SK-N-SH (cell line): Measurements from ENCODE around the gene PARD3. TPM values are rescaled to one million over a fixed set of nuclear protein-coding genes. Genes with fewer than 3 reads are reported as not detected.

Experiments
- CTCF ChIA-PET: fragments of 300-600, 350-600 bp; formaldehyde crosslinking; extraction: SDS; loops from one replicate; lab custom pipeline; 2021; lab: Yijun Ruan, JAX
- POLR2A ChIA-PET: fragments of 350-600 bp; sonication (Branson Sonifier 250); formaldehyde crosslinking; extraction: SDS; loops from one replicate; lab custom pipeline; 2020; ENCODE audit warnings: antibody characterized with exemption, inconsistent platforms; lab: Yijun Ruan, JAX
- DNase-seq: peaks from one replicate; pipeline ENCODE4 v3.0.0; 2012
- H2AFZ ChIP-seq: fragments of 200-600 bp; sonication (generic); 2 replicates; pipeline ENCODE4 v1.8.1; 2016; ENCODE audit warnings: antibody characterized with exemption, mild to moderate bottlenecking, low read depth
- H3F3A ChIP-seq: fragments of 200-600 bp; sonication (generic); replicated peaks from 2 replicates; pipeline ENCODE3; 2016; ENCODE audit warnings: antibody characterized with exemption, mild to moderate bottlenecking; ENCODE audit not compliant: insufficient read depth
- H3K27ac ChIP-seq, 2 experiments: fragments of 200-500 bp in 1 of 2; fragments of 200-600 bp in 1 of 2; sonication (Bioruptor generic) in 1 of 2; sonication (generic), shearing (Covaris generic) in 1 of 2; 2 replicates each; pipeline versions ENCODE4 v1.5.1 to v1.6.1; 2014 to 2016; ENCODE audit warnings: low read depth in 2 of 2, inconsistent platforms in 1 of 2, low read length in 1 of 2, mild to moderate bottlenecking in 1 of 2, mixed read lengths in 1 of 2
- H3K27me3 ChIP-seq: fragments of 200-600 bp; sonication (generic), shearing (Covaris generic); 2 replicates; pipeline ENCODE4 v1.6.1; 2016; ENCODE audit warnings: mixed run types; ENCODE audit not compliant: insufficient read depth
- H3K36me3 ChIP-seq, 2 experiments: fragments of 200-500 bp in 1 of 2; fragments of 200-600 bp in 1 of 2; sonication (Bioruptor generic) in 1 of 2; sonication (generic) in 1 of 2; replicated peaks in 1 of 2; 2 replicates each; pipeline versions ENCODE3 to v1.5.1; 2014 to 2016; ENCODE audit warnings: low read length in 1 of 2, mild to moderate bottlenecking in 1 of 2; ENCODE audit not compliant: insufficient read depth in 2 of 2, control insufficient read depth in 1 of 2
- H3K4me1 ChIP-seq, 2 experiments: fragments of 200-500 bp in 1 of 2; fragments of 200-600 bp in 1 of 2; sonication (Bioruptor generic) in 1 of 2; sonication (generic), shearing (Covaris generic) in 1 of 2; 2 replicates each; pipeline versions ENCODE4 v1.5.1 to v1.6.1; 2014 to 2016; ENCODE audit warnings: low read depth in 1 of 2, low read length in 1 of 2, mixed run types in 1 of 2; ENCODE audit not compliant: insufficient read depth in 2 of 2, control insufficient read depth in 1 of 2
- H3K4me2 ChIP-seq: fragments of 200-600 bp; sonication (generic), shearing (Covaris generic); 2 replicates; pipeline ENCODE4 v1.6.1; 2017; ENCODE audit warnings: mixed run types
- H3K4me3 ChIP-seq, 2 experiments: fragments of 200-500 bp in 1 of 2; fragments of 200-600 bp in 1 of 2; sonication (Bioruptor generic) in 1 of 2; sonication (generic), shearing (Covaris generic) in 1 of 2; 2 replicates each; pipeline versions ENCODE4 v1.5.1 to v1.8.1; 2014 to 2016; ENCODE audit warnings: low read depth in 2 of 2, inconsistent platforms in 1 of 2, low read length in 1 of 2, mild to moderate bottlenecking in 1 of 2, mixed read lengths in 1 of 2, moderate library complexity in 1 of 2
- H3K79me2 ChIP-seq: fragments of 200-600 bp; sonication (generic); 2 replicates; pipeline ENCODE4 v1.8.1; 2017; ENCODE audit warnings: mild to moderate bottlenecking; ENCODE audit not compliant: insufficient read depth
- H3K9ac ChIP-seq: fragments of 200-600 bp; sonication (generic); 2 replicates; pipeline ENCODE4 v1.6.1; 2017; ENCODE audit warnings: mixed run types
- H3K9me2 ChIP-seq: fragments of 200-600 bp; sonication (generic); 2 replicates; pipeline ENCODE4 v1.6.1; 2017; ENCODE audit warnings: mixed run types
- H3K9me3 ChIP-seq: fragments of 200-600 bp; sonication (generic); 2 replicates; pipeline ENCODE4 v1.6.1; 2017; ENCODE audit warnings: mixed run types, mild to moderate bottlenecking, moderate library complexity
- H4K20me1 ChIP-seq: fragments of 200-600 bp; sonication (generic); 2 replicates; pipeline ENCODE4 v1.6.1; 2017; ENCODE audit warnings: mild to moderate bottlenecking, mixed run types; ENCODE audit not compliant: insufficient read depth
- CHD2 ChIP-seq: fragments of 150-350 bp; IDR thresholded peaks from 2 replicates; pipeline ENCODE4 v1.6.1; 2018; ENCODE audit warnings: low read length; ENCODE audit not compliant: partially characterized antibody
- FOXJ3 ChIP-seq: sonication (generic); formaldehyde crosslinking; IDR thresholded peaks from 2 replicates; pipeline ENCODE4 v1.5.1; 2020; ENCODE audit warnings: mild to moderate bottlenecking, missing genetic modification reagents
- FOXM1 ChIP-seq: IDR thresholded peaks from 2 replicates; pipeline ENCODE4 v1.4.0; 2012; ENCODE audit warnings: low read depth, mild to moderate bottlenecking
- GATA2 ChIP-seq: sonication (generic); formaldehyde crosslinking; IDR thresholded peaks from 2 replicates; pipeline ENCODE4 v1.5.0; 2020; ENCODE audit warnings: mild to moderate bottlenecking, missing genetic modification reagents
- IRF3 ChIP-seq: fragments of 150-350 bp; IDR thresholded peaks from 2 replicates; pipeline ENCODE4 v1.6.1; 2016; ENCODE audit warnings: mild to moderate bottlenecking, low read depth, low read length
- MAX ChIP-seq: IDR thresholded peaks from 2 replicates; pipeline ENCODE4 v1.4.0; 2012; ENCODE audit warnings: low read depth
- MXI1 ChIP-seq: IDR thresholded peaks from 2 replicates; pipeline ENCODE4 v1.6.1; 2012; ENCODE audit warnings: mild to moderate bottlenecking, low read depth, low read length, improper control_type of control experiment
- POLR2AphosphoS5 ChIP-seq: IDR thresholded peaks from 2 replicates; pipeline ENCODE4 v1.6.1; 2012; ENCODE audit warnings: low read depth, low read length
- RAD21 ChIP-seq: IDR thresholded peaks from 2 replicates; pipeline ENCODE4 v1.6.1; 2012; ENCODE audit warnings: mild to moderate bottlenecking, low read length
- RXRA ChIP-seq: IDR thresholded peaks from 2 replicates; pipeline ENCODE4 v1.4.0; 2012; ENCODE audit warnings: low read depth, mild to moderate bottlenecking, borderline replicate concordance
- SIN3A ChIP-seq: IDR thresholded peaks from 2 replicates; pipeline ENCODE4 v1.6.1; 2012; ENCODE audit warnings: low read depth, mild to moderate bottlenecking, low read length, moderate library complexity, borderline replicate concordance
- SMC3 ChIP-seq: IDR thresholded peaks from 2 replicates; pipeline ENCODE4 v1.6.1; 2012; ENCODE audit warnings: low read depth, low read length, improper control_type of control experiment
- TAF1 ChIP-seq: IDR thresholded peaks from 2 replicates; pipeline ENCODE4 v1.6.1; 2012; ENCODE audit warnings: low read depth, mild to moderate bottlenecking, low read length, moderate library complexity, borderline replicate concordance
- TEAD4 ChIP-seq: IDR thresholded peaks from 2 replicates; pipeline ENCODE4 v1.4.0; 2012; ENCODE audit warnings: mild to moderate bottlenecking, borderline replicate concordance; ENCODE audit not compliant: insufficient read depth
- ZBTB33 ChIP-seq: IDR thresholded peaks from 2 replicates; pipeline ENCODE4 v1.4.0; 2012; ENCODE audit warnings: low read depth, borderline replicate concordance
- WGBS: methylation state at CpG from one replicate; pipeline ENCODE4 v1.1.6; 2017; ENCODE audit warnings: low lambda C conversion rate; 5-methylcytosine and 5-hydroxymethylcytosine counted together
- polyA plus RNA-seq, 3 experiments: library from polyadenylated mRNA; depleted of rRNA; stranded (reverse); fragments of >200 nt; gene quantifications; 2 replicates each; pipeline ENCODE4 v1.2.3, GENCODE V29; 2012

PARD3 gene
- polyA plus RNA-seq, 1 of the 3 experiments (the other 2 are of a cell fraction): 29.4 TPM

- Histone ChIP-seq H3K27ac (no peak overlapping the region), H3K4me2 (no peak overlapping the region), H3K36me3 (no peaks in the 10 kb centered on the region), H3K9me2 (no peaks in the 10 kb centered on the region), H3K9ac (no peak overlapping the region), H3K4me1 (peaks cover 8 to 9% of the 10 kb centered on the region in 2 experiments; a peak in 3 of 4 replicates), H2AFZ (no peak overlapping the region), H3K79me2 (no peaks in the 10 kb centered on the region), H4K20me1 (no peaks in the 10 kb centered on the region), H3F3A (peaks cover 6% of the 10 kb centered on the region), H3K4me3 (no peak overlapping the region), H3K27me3 (no peaks in the 10 kb centered on the region), H3K9me3 (no peaks in the 10 kb centered on the region)
- POLR2A ChIA-PET: no interaction called here
- DNase-seq: no peak
- WGBS: 96% methylated on average over 1 of the region's 1 CpG
- CTCF ChIA-PET: no interaction called here
- TF ChIP-seq CHD2: no peak
- TF ChIP-seq MXI1: no peak
- TF ChIP-seq GATA2: no peak
- no peak for TF ChIP-seq IRF3
- TF ChIP-seq FOXM1: no peak
- TF ChIP-seq TEAD4: no peak
- no peak for TF ChIP-seq SMC3
- no peak for TF ChIP-seq FOXJ3 (CRISPR knock-in tag)
- no peak for TF ChIP-seq ZBTB33
- no peak for TF ChIP-seq TAF1
- TF ChIP-seq POLR2AphosphoS5: no peak
- TF ChIP-seq MAX: no peak
- no peak for TF ChIP-seq RAD21
- no peak for TF ChIP-seq RXRA
- TF ChIP-seq SIN3A: no peak
Measured at GRCh38 chr10:34126371-34127151, 688.5 kb downstream of the PARD3 start.
